ENCODE results near the gene STXBP5.

- TF ChIP-seq EZH2phosphoT487 (IDR thresholded peaks at IDR 0.05; ENCODE audit: insufficient read depth, low read depth) (no peak), EZH2 (IDR thresholded peaks at IDR 0.05; ENCODE audit: insufficient read depth, poor library complexity, severe bottlenecking) (no peak)
Observed at GRCh38 chr6:147195987-147196386, 8.2 kb upstream of the STXBP5 start.

Data from GM23248 (cell line).